Activated T-cell treated with anti-CD3 and anti-CD28 coated beads for 4 hours (primary cell): ENCODE results near the gene ZNF117.
"Not testable (repeated sequence)": the region's sequence is repeated elsewhere in the genome, so short reads cannot be mapped to it uniquely, and the experiment has no call there.

Source experiments
- DNase-seq: peaks from one replicate; pipeline ENCODE4 v3.0.0-alpha.2; 2020

Gene ZNF117

DNA sequence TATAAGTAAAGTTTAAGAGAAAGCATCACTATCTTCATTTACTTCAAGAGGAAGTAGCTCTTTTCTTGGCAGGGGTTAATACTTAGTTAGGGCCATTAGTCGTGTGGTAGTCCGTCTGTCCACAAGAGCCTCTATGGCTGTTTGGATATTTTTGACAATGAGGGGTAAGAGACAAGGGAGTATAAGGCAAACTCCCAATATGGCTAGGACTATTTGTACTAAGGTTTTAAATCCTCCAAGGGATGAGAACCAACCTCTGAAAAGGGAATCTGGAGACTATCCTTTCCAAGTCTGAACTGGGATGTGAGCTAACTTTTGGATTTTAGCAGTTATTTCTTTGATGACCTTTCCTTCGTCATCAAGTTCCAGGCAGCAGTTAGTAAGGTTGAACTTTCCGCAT, at the start of gene ZNF117:
Gene ZNF117 (minus strand): TSS at position 101 of the 400 bp plus-strand sequence.
- DNase-seq = no peak

GRCh38 chr7:65038767-65039166, 47.9 kb upstream of the ZNF117 start:
- DNase-seq = not testable (repeated sequence)

- DNase-seq = peak; percentile 87
Observed at GRCh38 chr7:65037740-65038688, 47.2 kb upstream of the ZNF117 start.

DNA sequence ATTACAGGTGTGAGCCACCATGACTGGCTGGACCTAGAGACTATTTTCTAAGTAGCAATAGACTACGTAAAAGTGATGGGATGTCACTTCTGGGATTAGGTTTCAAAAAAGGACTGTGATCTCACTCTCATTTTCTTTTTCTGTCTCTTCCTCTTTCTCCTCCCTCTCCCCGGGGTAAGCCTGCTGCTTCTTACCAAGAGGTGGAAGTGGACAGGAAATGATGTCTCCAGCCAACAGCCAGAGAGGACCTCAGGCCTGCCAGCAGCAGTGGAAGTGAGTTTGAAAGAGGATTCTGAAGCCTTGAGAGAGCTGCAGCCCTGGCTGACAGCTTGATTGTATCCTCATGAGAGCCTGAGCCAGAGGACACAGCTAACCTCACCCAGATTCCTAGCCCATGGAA, 45.7 kb upstream of the ZNF117 start:
- DNase-seq = not testable (repeated sequence)

DNA sequence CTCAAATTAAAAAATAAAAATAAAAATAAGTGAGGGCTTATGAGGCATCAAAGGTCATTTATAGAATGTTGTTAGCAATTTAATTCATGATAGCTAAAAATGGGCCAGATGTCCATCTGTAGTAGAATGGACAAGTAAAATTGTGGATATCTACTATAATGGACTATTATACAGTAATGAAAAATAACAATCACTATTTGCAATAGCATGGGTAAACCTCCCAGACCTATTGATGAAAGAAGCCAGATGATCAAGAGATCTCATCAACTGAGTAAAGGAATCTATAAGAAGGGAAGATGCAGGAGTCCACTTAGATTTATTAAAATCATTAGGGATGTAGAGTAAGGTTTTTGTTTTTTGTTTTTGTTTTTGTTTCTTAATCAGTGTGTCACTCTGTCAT, 44.6 kb upstream of the ZNF117 start:
- not testable (repeated sequence) for DNase-seq

- not testable (repeated sequence) for DNase-seq
Observed at GRCh38 chr7:65034120-65034782, 43.4 kb upstream of the ZNF117 start.

- DNase-seq = not testable (repeated sequence)
Observed at GRCh38 chr7:65033391-65033790, 42.6 kb upstream of the ZNF117 start.

DNA sequence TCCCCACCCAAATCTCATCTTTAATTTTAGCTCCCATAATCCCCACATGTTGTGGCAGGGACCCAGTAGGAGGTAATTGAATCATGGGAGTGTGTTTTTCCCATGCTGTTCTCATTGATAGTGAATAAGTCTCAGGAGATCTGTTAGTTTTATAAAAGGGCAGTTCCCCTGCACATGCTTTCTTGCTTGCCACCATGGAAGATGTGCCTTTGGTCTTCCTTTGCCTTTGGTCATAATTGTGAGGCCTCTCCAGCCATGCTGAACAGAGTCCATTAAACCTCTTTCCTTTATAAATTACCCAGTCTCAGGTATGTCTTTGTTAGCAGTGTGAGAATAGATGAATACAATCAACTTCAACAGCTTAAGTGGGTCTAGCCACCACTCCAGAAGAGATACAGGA, 34.2 kb upstream of the ZNF117 start:
- not testable (repeated sequence) for DNase-seq

GRCh38 chr7:65020978-65021377, 30.1 kb upstream of the ZNF117 start:
- not testable (repeated sequence) for DNase-seq

DNA sequence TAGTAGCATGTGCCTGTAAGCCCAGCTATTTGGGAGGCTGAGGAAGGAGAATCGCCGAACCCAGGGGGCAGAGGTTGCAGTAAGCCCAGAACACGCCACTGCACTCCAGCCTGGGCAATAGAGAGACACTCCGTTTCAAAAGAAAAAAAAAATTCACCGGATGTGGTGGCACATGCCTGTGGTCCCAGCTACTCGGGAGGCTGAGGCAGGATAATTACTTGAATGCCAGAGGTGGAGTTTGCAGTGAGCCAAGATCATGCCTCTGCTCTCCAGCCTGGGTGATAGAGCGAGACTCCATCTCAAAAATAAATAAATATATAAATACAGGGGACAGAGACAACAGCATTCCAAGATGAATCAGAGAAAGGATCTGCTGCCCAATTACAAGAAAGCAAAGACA, 19.0 kb upstream of the ZNF117 start:
- DNase-seq = not testable (repeated sequence)

DNA sequence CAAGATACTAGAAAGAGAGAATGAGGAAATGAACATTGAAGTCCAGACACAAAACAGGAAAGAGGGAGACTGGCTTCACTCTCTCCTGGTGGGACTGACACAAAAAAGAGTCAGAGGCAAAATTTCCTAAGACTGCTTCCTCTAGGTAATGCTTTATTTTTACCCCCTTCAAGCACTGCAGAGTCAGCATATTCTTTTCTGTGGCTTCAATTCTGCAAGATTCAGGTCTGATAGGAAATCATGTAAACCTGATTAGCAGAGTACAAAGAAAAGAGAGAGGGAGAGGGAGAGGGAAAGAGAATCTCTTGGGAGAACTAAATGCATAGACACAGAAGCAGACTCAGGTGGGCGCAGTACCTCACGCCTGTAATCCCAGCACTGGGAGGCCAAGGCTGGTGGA, 18.6 kb upstream of the ZNF117 start:
- DNase-seq = not testable (repeated sequence)

DNA sequence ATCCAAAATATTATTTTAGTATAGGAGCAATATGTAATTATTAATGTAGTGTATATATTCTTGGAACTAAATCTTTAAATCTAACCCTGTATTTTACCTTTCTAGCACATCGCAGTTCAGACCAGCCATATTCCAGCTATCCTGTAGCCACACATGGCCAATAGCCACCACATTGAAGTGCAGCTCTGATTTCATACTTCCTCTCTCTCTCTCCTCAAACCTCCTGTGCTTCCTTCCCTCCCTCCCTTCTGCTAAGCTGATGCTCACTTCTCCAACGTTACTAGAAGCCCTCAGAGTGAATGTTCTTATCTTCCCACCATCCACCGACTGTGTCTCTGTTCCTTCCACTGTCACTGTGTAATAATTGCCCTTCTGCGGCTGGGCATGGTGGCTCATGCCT, 16.2 kb upstream of the ZNF117 start:
- not testable (repeated sequence) for DNase-seq

GRCh38 chr7:65006094-65006992, 15.5 kb upstream of the ZNF117 start, which contains the start of gene ERV3-1:
Gene ERV3-1 (minus strand): TSS chr7:65006687. CDS start chr7:64993026, 13,661 bp downstream.
- DNase-seq = peak; percentile 88

- DNase-seq = no peak
Observed at GRCh38 chr7:65004575-65004974, 13.7 kb upstream of the ZNF117 start.

DNA sequence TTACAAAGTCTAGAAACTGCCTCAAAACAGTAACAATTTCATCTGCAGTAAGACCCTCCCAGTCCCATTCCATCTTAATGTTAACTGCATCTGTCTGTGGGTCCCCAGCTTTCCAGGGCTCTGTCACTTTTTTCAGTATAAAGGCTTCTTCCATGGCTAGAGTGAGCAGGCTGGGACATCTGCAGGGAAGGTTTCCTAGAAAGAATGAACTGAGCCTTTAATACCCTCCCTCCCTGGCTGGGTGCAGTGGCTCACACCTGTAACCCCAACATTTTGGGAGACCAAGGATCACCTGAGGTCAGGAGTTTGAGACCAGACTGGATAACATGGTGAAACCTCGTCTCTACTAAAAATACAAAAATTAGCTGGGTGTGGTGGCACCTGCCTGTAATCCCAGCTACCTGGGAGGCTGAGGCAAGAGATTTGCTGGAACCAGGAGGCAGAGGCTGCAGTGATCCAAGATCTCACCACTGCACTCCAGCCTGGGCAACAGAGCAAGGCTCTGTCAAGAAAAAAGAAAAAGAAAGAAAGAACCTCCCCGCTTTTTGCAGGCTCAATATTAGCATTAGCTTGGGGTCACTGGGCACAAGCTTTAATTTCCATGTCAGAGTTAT, 12.2 kb upstream of the ZNF117 start:
- DNase-seq = no peak

DNA sequence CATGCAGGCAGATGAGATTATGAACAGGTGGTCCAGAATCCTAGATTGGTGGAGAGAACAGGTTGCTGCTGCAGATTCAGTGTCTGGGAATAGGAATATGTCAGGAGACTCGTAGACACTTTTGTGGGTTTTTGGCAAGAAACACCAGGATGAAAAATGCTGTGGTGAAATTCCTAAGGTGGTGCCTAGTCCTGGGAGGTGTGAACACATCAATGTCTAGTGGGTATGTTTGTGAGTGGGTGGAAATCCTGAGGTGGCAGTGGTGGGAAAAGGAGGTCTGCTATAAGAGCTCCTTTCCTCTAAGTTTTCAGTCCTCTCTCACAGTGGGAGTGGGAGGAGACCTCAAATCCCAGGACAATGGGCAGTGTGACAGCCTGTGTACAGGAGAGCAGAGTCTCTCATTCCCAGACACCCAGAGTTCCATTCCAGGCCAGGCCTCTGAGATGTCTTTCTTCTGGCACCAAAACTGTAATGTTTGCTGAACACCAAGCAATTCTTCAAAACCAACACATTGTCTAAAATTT, 10.5 kb upstream of the ZNF117 start:
- no peak for DNase-seq

- DNase-seq = no peak
Observed at GRCh38 chr7:64999165-65000004, 8.5 kb upstream of the ZNF117 start.

DNA sequence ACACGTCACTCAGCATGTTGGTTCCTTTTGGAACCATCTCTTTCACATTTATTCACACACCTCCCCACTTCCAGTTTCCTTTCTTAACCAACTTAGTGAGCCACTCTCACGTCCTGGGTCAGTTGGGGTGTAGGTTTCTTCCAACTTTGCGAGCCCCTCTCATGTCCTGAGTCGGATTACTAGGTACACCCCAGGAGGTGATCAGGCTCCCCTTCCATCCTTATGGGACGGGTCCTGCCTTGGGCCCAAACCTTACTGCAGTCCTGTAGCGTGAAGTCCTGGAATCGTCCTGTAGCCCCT, 8.0 kb upstream of the ZNF117 start:
- no peak for DNase-seq

DNA sequence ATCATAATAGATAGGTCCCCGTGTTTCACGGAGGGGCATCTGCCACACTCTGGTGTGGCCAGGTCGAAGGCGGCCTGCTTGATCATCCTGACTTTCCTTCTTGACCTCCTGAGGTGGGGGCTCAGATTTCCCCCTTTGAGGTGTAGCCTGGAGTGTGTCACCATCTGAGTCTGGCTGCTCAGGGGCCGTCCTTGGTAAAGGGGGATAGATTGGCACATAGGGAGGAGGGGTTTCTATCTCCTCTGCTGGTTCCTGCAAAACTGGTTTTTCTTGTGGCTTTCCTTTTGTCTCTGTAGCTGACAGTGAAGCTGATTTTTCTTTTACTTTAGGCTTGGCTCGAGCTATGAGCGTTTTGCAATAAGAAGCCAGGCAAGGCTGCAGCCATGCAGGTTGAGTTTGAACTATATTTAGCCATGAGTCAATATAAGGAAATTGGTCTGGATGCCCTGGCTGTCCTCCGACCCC, 7.1 kb upstream of the ZNF117 start:
- DNase-seq = no peak

DNA sequence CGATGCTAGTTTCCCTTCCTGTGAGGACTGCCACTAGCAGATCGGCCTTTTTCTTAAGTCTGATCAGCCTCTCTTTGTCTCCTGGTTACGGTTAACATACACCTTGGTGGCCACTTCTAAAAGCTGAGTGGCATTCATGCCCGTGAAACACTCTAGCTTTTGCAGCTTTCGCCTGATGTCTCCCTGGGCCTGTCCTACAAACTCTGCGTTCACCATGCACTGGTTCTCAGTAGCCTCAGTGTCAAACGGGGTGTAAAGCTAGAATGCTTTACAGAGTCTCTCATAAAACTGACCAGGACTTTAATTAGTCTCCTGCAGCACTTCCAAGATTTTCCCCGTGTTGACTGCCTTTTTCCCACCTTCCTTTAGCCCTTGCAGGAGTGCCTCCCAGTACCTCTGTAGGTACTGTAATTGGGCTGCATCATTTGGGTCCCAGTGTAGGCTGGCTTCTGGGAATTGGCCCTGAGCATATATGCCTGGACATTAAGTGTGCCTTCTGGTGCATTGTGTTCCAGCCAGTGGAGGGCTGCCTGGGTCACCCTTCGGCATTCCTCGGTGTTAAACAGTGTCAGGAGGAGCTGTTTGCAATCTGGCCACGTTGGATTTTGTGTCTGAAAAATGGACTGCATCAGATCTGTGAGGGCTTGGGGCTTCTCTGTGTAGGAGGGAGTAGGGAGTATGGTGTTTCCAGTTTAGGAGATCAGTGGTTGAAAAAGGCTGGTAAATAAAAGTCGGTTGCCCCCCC, 6.5 kb upstream of the ZNF117 start:
- DNase-seq = no peak
